ENCODE measurements around the gene PPDPF. TPM values are rescaled to one million over a fixed set of nuclear protein-coding genes. Genes with fewer than 3 reads are reported as not detected.

The PPDPF gene
- polyA plus RNA-seq, 2 donors: 615 to 1,105 TPM

DNA sequence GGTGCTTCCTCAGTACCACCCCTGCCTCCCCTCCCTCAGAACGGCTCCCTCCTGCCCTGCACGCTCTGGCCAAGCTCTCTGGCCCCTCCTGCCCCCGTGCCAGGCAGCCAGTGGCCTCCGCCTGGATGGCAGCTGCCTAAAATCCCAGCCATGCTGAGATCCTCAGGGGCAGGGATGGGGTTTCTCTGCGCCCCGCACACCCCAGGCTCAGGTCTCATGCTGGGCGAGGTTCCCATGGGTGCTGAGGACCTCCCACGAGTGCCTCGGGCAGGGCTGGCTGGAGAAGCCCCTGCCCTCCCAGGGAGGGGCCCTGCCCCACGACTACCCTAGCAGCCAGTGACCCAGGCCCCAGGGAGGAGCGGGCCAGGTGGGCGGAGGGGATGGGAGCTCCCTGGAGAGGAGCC, 13.9 kb downstream of the PPDPF start:
- Histone ChIP-seq H3K9me3 (ENCODE audit: control insufficient read depth in 2 of 2, insufficient read depth in 1 of 2, low read depth in 1 of 2, low read length in 1 of 2) (peaks cover 0 to 2% of the 10 kb centered on the region in 2 donors), H3K27me3 (ENCODE audit: control insufficient read depth in 1 of 2, insufficient read depth in 2 of 2, low read length in 2 of 2) (no peaks in the 10 kb centered on the region), H3K4me1 (ENCODE audit: control insufficient read depth in 2 of 2, insufficient read depth in 2 of 2, low read length in 1 of 2) (peaks cover 0 to 42% of the 10 kb centered on the region in 2 donors), H3K4me3 (ENCODE audit: low read depth in 1 of 2, low read length in 2 of 2) (peak overlapping the region; percentile 13 to 47), H3K36me3 (ENCODE audit: control insufficient read depth in 2 of 2, insufficient read depth in 2 of 2, low read length in 1 of 2) (peaks cover 0 to 18% of the 10 kb centered on the region in 2 donors), H3K27ac (ENCODE audit: low read depth in 2 of 2, low read length in 1 of 2) (peak overlapping the region; percentile 94 to 95)
- 35 to 44% methylated on average over 12 of the region's 12 CpGs for WGBS, 2 donors

DNA sequence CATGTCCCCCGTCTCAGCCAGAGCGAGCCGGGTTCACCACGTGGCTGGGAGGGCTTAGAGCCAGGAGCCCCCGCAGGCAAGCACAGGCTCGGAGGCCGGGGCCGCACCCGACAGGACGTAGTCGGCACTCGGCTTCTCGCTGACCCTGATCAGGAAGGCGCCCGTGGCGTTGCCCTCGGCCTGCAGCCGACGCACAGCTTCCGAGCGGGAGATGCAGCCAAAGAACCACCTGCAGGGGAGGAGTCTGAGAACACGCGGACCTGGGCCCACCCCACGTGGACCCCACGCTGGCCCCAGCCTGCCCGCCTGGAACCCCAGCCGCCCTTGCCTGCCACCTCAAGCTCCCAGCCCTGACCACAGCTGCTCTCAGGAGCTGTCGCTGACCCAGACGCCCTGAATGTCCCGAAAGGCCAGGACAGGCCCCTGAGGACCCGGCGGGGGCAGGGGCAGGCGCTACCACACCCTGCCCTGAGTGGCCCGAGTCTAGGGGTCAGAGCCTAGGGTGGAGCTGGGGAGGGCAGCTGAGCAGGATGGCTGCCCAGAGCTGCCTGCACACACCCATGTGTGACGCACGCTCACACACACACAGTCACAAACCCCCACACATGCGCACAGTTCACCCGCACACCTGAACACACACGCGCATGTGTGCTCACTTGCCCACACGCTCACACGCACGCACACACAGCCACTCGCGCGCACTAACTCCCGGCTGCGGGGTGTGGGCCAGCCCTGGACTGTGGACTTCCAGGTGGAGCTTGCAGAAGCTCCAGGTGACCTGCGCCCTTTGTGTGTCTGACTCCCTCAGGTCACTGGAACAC, 14.5 kb downstream of the PPDPF start:
- 28 to 35% methylated on average over 40 to 49 of the region's 49 CpGs for WGBS, 2 donors
- peak overlapping the region; percentile 13 to 47 for H3K4me3 ChIP-seq (ENCODE audit: low read depth in 1 of 2, low read length in 2 of 2)
- peaks cover 0 to 2% of the 10 kb centered on the region in 2 donors for H3K9me3 ChIP-seq (ENCODE audit: control insufficient read depth in 2 of 2, insufficient read depth in 1 of 2, low read depth in 1 of 2, low read length in 1 of 2)
- H3K4me1 ChIP-seq (ENCODE audit: control insufficient read depth in 2 of 2, insufficient read depth in 2 of 2, low read length in 1 of 2): peaks cover 0 to 40% of the 10 kb centered on the region in 2 donors
- peak overlapping the region; percentile 94 to 95 for H3K27ac ChIP-seq (ENCODE audit: low read depth in 2 of 2, low read length in 1 of 2)
- H3K27me3 ChIP-seq (ENCODE audit: control insufficient read depth in 1 of 2, insufficient read depth in 2 of 2, low read length in 2 of 2): no peaks in the 10 kb centered on the region
- H3K36me3 ChIP-seq (ENCODE audit: control insufficient read depth in 2 of 2, insufficient read depth in 2 of 2, low read length in 1 of 2): peaks cover 0 to 12% of the 10 kb centered on the region in 2 donors

- Histone ChIP-seq H3K36me3 (ENCODE audit: control insufficient read depth in 2 of 2, insufficient read depth in 2 of 2, low read length in 1 of 2) (peaks cover 0 to 7% of the 10 kb centered on the region in 2 donors), H3K27me3 (ENCODE audit: control insufficient read depth in 1 of 2, insufficient read depth in 2 of 2, low read length in 2 of 2) (no peaks in the 10 kb centered on the region), H3K4me3 (ENCODE audit: low read depth in 1 of 2, low read length in 2 of 2) (peak overlapping the region; percentile 67 to 69), H3K9me3 (ENCODE audit: control insufficient read depth in 2 of 2, insufficient read depth in 1 of 2, low read depth in 1 of 2, low read length in 1 of 2) (peaks cover 0 to 2% of the 10 kb centered on the region in 2 donors), H3K27ac (ENCODE audit: low read depth in 2 of 2, low read length in 1 of 2) (peak overlapping the region; percentile 94 to 97), H3K4me1 (ENCODE audit: control insufficient read depth in 2 of 2, insufficient read depth in 2 of 2, low read length in 1 of 2) (peaks cover 0 to 47% of the 10 kb centered on the region in 2 donors)
- 39 to 43% methylated on average over 35 of the region's 35 CpGs for WGBS, 2 donors
Measured at GRCh38 chr20:63536241-63536977, 15.8 kb downstream of the PPDPF start.

DNA sequence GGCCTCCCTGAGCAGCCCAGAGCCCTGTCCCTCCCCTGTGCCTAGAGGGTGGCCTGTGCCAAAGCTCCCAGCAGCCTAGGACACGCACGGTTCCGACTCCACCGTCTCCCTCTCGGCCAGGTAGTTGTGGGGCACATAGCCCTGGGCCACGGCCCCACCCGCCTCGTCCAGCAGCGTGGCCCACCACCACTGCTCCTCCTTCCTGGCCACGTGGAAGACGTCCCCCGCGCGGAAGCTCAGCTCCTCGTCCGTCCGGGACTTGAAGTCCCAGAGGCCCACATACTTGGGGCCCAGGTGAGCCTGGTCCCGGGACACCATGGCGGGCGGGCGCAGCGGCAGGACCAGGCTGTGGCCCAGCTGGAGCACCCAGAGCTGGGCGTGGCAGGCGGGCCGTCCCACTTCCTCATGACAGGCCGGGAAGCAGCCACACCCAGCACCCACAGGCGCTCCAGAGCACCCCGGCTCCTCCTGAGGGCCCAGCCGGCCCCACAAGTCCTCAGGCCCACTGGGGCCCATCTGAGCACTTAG, 16.5 kb downstream of the PPDPF start, which contains the start of gene PTK6:
TSS of gene PTK6 (minus strand) at position 380 of the 528 bp plus-strand sequence. CDS start at position 318, 62 bp downstream.
- H3K27ac ChIP-seq (ENCODE audit: low read depth in 2 of 2, low read length in 1 of 2): peak within 1 kb of the TSS; percentile 94 to 97
- 30 to 43% methylated on average over 20 to 29 of the region's 29 CpGs for WGBS, 2 donors
- peaks cover 0 to under 1% of the 10 kb centered on the region in 2 donors for H3K9me3 ChIP-seq (ENCODE audit: control insufficient read depth in 2 of 2, insufficient read depth in 1 of 2, low read depth in 1 of 2, low read length in 1 of 2)
- H3K4me3 ChIP-seq (ENCODE audit: low read depth in 1 of 2, low read length in 2 of 2): peak within 1 kb of the TSS; percentile 67 to 69
- H3K4me1 ChIP-seq (ENCODE audit: control insufficient read depth in 2 of 2, insufficient read depth in 2 of 2, low read length in 1 of 2): peaks cover 0 to 42% of the 10 kb centered on the region in 2 donors
- H3K27me3 ChIP-seq (ENCODE audit: control insufficient read depth in 1 of 2, insufficient read depth in 2 of 2, low read length in 2 of 2): no peaks in the 10 kb centered on the region
- H3K36me3 ChIP-seq (ENCODE audit: control insufficient read depth in 2 of 2, insufficient read depth in 2 of 2, low read length in 1 of 2): peaks cover 0 to 4% of the 10 kb centered on the region in 2 donors

DNA sequence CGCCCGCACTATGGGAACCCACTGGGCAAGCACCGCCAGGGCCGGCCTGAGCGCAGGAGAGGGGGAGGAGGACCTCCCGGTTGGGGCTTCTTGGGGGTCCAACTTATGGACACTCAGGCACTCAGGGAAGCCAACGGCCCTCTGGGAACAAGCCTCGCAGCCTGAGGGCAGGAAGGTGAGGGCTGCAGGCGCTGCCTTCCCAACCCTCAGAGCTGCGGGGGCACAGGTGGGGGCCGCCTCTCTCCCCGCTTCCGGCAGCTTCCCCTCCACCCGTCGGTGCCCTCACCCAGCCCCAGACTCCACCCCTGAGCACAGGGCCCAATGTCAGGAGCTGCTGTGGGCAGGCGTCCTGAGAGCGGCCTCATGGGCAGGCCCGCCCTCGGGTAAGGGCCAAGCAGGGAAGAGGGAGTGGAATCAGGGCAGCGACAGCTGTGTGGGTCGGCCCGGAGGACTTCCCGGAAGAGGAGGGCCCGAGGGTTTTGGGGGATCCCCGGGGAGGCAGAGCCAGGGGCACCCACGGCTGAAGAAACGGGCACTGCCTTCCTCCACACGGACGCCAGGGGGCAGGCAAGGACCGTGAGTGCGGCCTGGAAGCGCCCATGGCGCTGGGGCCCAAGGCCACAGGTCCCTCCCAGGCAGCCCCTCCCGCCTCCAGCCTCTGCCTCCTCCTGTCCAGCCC, 17.1 kb downstream of the PPDPF start:
- Histone ChIP-seq H3K4me1 (ENCODE audit: control insufficient read depth in 2 of 2, insufficient read depth in 2 of 2, low read length in 1 of 2) (peaks cover 0 to 42% of the 10 kb centered on the region in 2 donors), H3K9me3 (ENCODE audit: control insufficient read depth in 2 of 2, insufficient read depth in 1 of 2, low read depth in 1 of 2, low read length in 1 of 2) (no peaks in the 10 kb centered on the region), H3K4me3 (ENCODE audit: low read depth in 1 of 2, low read length in 2 of 2) (peak overlapping the region; percentile 67 to 69), H3K36me3 (ENCODE audit: control insufficient read depth in 2 of 2, insufficient read depth in 2 of 2, low read length in 1 of 2) (no peaks in the 10 kb centered on the region), H3K27me3 (ENCODE audit: control insufficient read depth in 1 of 2, insufficient read depth in 2 of 2, low read length in 2 of 2) (no peaks in the 10 kb centered on the region), H3K27ac (ENCODE audit: low read depth in 2 of 2, low read length in 1 of 2) (peak overlapping the region; percentile 94 to 97)
- 7 to 9% methylated on average over 27 to 34 of the region's 34 CpGs for WGBS, 2 donors

GRCh38 chr20:63538204-63539091, 17.9 kb downstream of the PPDPF start:
- peaks cover 0 to 42% of the 10 kb centered on the region in 2 donors for H3K4me1 ChIP-seq (ENCODE audit: control insufficient read depth in 2 of 2, insufficient read depth in 2 of 2, low read length in 1 of 2)
- 27 to 35% methylated on average over 26 to 27 of the region's 27 CpGs for WGBS, 2 donors
- no peaks in the 10 kb centered on the region for H3K36me3 ChIP-seq (ENCODE audit: control insufficient read depth in 2 of 2, insufficient read depth in 2 of 2, low read length in 1 of 2)
- H3K27me3 ChIP-seq (ENCODE audit: control insufficient read depth in 1 of 2, insufficient read depth in 2 of 2, low read length in 2 of 2): no peaks in the 10 kb centered on the region
- H3K9me3 ChIP-seq (ENCODE audit: control insufficient read depth in 2 of 2, insufficient read depth in 1 of 2, low read depth in 1 of 2, low read length in 1 of 2): no peaks in the 10 kb centered on the region
- peak overlapping the region; percentile 94 to 97 for H3K27ac ChIP-seq (ENCODE audit: low read depth in 2 of 2, low read length in 1 of 2)
- no peak overlapping the region for H3K4me3 ChIP-seq (ENCODE audit: low read depth in 1 of 2, low read length in 2 of 2)

DNA sequence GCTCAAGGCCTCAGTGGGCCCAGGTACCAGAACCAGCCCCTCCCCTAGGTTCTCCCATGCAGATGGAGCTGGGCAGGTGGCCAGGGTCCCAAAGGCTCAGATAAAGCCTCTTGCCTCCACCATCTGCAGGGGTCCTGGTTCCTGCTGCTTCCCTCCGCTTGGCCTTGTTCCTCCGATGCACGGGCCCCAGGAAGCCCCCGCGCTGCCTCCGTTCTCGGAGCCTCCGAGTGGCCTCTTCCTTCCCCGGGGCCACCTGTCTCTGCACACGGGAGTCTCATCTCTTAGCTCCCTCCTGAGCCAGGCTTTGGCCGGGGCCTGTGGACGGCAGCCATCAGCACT, 18.5 kb downstream of the PPDPF start:
- Histone ChIP-seq H3K4me1 (ENCODE audit: control insufficient read depth in 2 of 2, insufficient read depth in 2 of 2, low read length in 1 of 2) (peaks cover 0 to 37% of the 10 kb centered on the region in 2 donors), H3K27ac (ENCODE audit: low read depth in 2 of 2, low read length in 1 of 2) (peak overlapping the region in 1 of 2 donors; percentile 97), H3K4me3 (ENCODE audit: low read depth in 1 of 2, low read length in 2 of 2) (no peak overlapping the region), H3K27me3 (ENCODE audit: control insufficient read depth in 1 of 2, insufficient read depth in 2 of 2, low read length in 2 of 2) (no peaks in the 10 kb centered on the region), H3K36me3 (ENCODE audit: control insufficient read depth in 2 of 2, insufficient read depth in 2 of 2, low read length in 1 of 2) (no peaks in the 10 kb centered on the region), H3K9me3 (ENCODE audit: control insufficient read depth in 2 of 2, insufficient read depth in 1 of 2, low read depth in 1 of 2, low read length in 1 of 2) (no peaks in the 10 kb centered on the region)
- 52 to 57% methylated on average over 12 of the region's 12 CpGs for WGBS, 2 donors

GRCh38 chr20:63539441-63540370, 19.1 kb downstream of the PPDPF start:
- no peaks in the 10 kb centered on the region for H3K27me3 ChIP-seq (ENCODE audit: control insufficient read depth in 1 of 2, insufficient read depth in 2 of 2, low read length in 2 of 2)
- H3K36me3 ChIP-seq (ENCODE audit: control insufficient read depth in 2 of 2, insufficient read depth in 2 of 2, low read length in 1 of 2): no peaks in the 10 kb centered on the region
- H3K27ac ChIP-seq (ENCODE audit: low read depth in 2 of 2, low read length in 1 of 2): peak overlapping the region in 1 of 2 donors; percentile 3
- H3K4me3 ChIP-seq (ENCODE audit: low read depth in 1 of 2, low read length in 2 of 2): no peak overlapping the region
- peaks cover 0 to 31% of the 10 kb centered on the region in 2 donors for H3K4me1 ChIP-seq (ENCODE audit: control insufficient read depth in 2 of 2, insufficient read depth in 2 of 2, low read length in 1 of 2)
- WGBS, 2 donors: 71 to 82% methylated on average over 29 of the region's 29 CpGs
- peaks cover 0 to 5% of the 10 kb centered on the region in 2 donors for H3K9me3 ChIP-seq (ENCODE audit: control insufficient read depth in 2 of 2, insufficient read depth in 1 of 2, low read depth in 1 of 2, low read length in 1 of 2)

All from esophagus (tissue), 2 donors.